GM06990 (cell line): ENCODE results near the gene LTBP4.

Experiments used
- DNase-seq: peaks from one replicate; pipeline ENCODE4 v3.0.0-alpha.2; 2011; ENCODE audit not compliant: insufficient read length; ENCODE audit errors: extremely low read depth
- H3K27me3 ChIP-seq: replicated peaks from 2 replicates; pipeline ENCODE4 v1.6.0; 2011; ENCODE audit warnings: low read length; ENCODE audit not compliant: control insufficient read depth, insufficient read depth
- H3K36me3 ChIP-seq: 2 replicates; pipeline ENCODE4 v1.5.1; 2011; ENCODE audit warnings: low read length; ENCODE audit not compliant: control insufficient read depth, insufficient read depth
- H3K4me3 ChIP-seq: replicated peaks from 2 replicates; pipeline ENCODE4 v1.5.1; 2011; ENCODE audit warnings: low read depth, mild to moderate bottlenecking, control low read depth, low read length
- CTCF ChIP-seq: IDR thresholded peaks from 2 replicates; pipeline ENCODE4 v1.5.1; 2011; ENCODE audit warnings: low read length, control low read depth, mild to moderate bottlenecking, inconsistent platforms; ENCODE audit not compliant: insufficient read depth, poor library complexity, severe bottlenecking

The LTBP4 gene

GRCh38 chr19:40605216-40605971 is 4.2 kb downstream of the LTBP4 start:
- H3K27me3 ChIP-seq = no peaks in the 10 kb centered on the region; the same call in 1 of the 2 replicates
- H3K36me3 ChIP-seq = no peaks in the 10 kb centered on the region
- peak; percentile 84 for DNase-seq
- H3K4me3 ChIP-seq = peak overlapping the region; percentile 67
- peak; percentile 38 for TF ChIP-seq CTCF

GRCh38 chr19:40607311-40608239 is 6.4 kb downstream of the LTBP4 start:
- Histone ChIP-seq H3K27me3 (no peaks in the 10 kb centered on the region), H3K4me3 (no peak overlapping the region), H3K36me3 (no peaks in the 10 kb centered on the region)
- TF ChIP-seq CTCF = no peak
- DNase-seq = no peak

GRCh38 chr19:40608240-40608621 is 7.1 kb downstream of the LTBP4 start:
- Histone ChIP-seq H3K4me3 (no peak overlapping the region), H3K36me3 (no peaks in the 10 kb centered on the region), H3K27me3 (no peaks in the 10 kb centered on the region)
- TF ChIP-seq CTCF = no peak
- DNase-seq = no peak

GRCh38 chr19:40608957-40609356 is 7.8 kb downstream of the LTBP4 start:
- no peak for DNase-seq
- no peaks in the 10 kb centered on the region for H3K36me3 ChIP-seq
- no peak for TF ChIP-seq CTCF
- peak overlapping the region; percentile 73 for H3K4me3 ChIP-seq
- H3K27me3 ChIP-seq = no peaks in the 10 kb centered on the region

GRCh38 chr19:40609561-40610395 is 8.6 kb downstream of the LTBP4 start:
- no peak for TF ChIP-seq CTCF
- H3K27me3 ChIP-seq = no peaks in the 10 kb centered on the region
- DNase-seq = peak; percentile 88
- H3K4me3 ChIP-seq = peak overlapping the region; percentile 73
- H3K36me3 ChIP-seq = no peaks in the 10 kb centered on the region
